ENCODE results near the gene TSBP1.
"Not testable (repeated sequence)": the region's sequence is repeated elsewhere in the genome, so short reads cannot be mapped to it uniquely, and the experiment has no call there.

The TSBP1 gene

GRCh38 chr6:32291543-32291942 lies 80.2 kb downstream of the TSBP1 start:
- no peak overlapping the region for H3K27ac ChIP-seq (ENCODE audit: low read depth, low read length)
- no peaks in the 10 kb centered on the region for H3K27me3 ChIP-seq (ENCODE audit: low read length)
- no peaks in the 10 kb centered on the region for H3K9me2 ChIP-seq (replicated peaks; ENCODE audit: insufficient read depth, low read length)
- no peaks in the 10 kb centered on the region for H3K36me3 ChIP-seq (ENCODE audit: low read length)
- H3K9ac ChIP-seq (ENCODE audit: low read length) = no peak overlapping the region
- no peak for TF ChIP-seq EZH2phosphoT487 (conservative IDR thresholded peaks at IDR 0.05; ENCODE audit: low read length)
- TF ChIP-seq, protein P1, sequence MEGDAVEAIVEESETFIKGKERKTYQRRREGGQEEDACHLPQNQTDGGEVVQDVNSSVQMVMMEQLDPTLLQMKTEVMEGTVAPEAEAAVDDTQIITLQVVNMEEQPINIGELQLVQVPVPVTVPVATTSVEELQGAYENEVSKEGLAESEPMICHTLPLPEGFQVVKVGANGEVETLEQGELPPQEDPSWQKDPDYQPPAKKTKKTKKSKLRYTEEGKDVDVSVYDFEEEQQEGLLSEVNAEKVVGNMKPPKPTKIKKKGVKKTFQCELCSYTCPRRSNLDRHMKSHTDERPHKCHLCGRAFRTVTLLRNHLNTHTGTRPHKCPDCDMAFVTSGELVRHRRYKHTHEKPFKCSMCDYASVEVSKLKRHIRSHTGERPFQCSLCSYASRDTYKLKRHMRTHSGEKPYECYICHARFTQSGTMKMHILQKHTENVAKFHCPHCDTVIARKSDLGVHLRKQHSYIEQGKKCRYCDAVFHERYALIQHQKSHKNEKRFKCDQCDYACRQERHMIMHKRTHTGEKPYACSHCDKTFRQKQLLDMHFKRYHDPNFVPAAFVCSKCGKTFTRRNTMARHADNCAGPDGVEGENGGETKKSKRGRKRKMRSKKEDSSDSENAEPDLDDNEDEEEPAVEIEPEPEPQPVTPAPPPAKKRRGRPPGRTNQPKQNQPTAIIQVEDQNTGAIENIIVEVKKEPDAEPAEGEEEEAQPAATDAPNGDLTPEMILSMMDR (IDR thresholded peaks at IDR 0.05; ENCODE audit: insufficient read depth, low read length, poor library complexity, severe bottlenecking) = no peak
- H3K4me3 ChIP-seq (ENCODE audit: insufficient read depth, low read length, poor library complexity, severe bottlenecking) = no peak overlapping the region
- no peaks in the 10 kb centered on the region for H3K79me2 ChIP-seq (ENCODE audit: insufficient read depth, low read length)
- H3F3A ChIP-seq (ENCODE audit: insufficient read depth) = no peaks in the 10 kb centered on the region
- H3K9me3 ChIP-seq (ENCODE audit: insufficient read depth, low read length) = no peaks in the 10 kb centered on the region
- H4K20me1 ChIP-seq (ENCODE audit: low read depth, low read length) = no peaks in the 10 kb centered on the region; the same call in 1 of the 2 replicates
- no peak overlapping the region for H3K4me2 ChIP-seq (ENCODE audit: low read depth, low read length, poor library complexity, severe bottlenecking)
- H2AFZ ChIP-seq (ENCODE audit: low read depth, low read length, severe bottlenecking) = no peak overlapping the region

GRCh38 chr6:32290886-32291450 lies 80.7 kb downstream of the TSBP1 start:
- no peaks in the 10 kb centered on the region for H3K36me3 ChIP-seq (ENCODE audit: low read length)
- H3K27ac ChIP-seq (ENCODE audit: low read depth, low read length) = no peak overlapping the region
- H3K9me2 ChIP-seq (replicated peaks; ENCODE audit: insufficient read depth, low read length) = no peaks in the 10 kb centered on the region
- no peaks in the 10 kb centered on the region for H3F3A ChIP-seq (ENCODE audit: insufficient read depth)
- H3K9ac ChIP-seq (ENCODE audit: low read length) = no peak overlapping the region
- no peaks in the 10 kb centered on the region for H3K9me3 ChIP-seq (ENCODE audit: insufficient read depth, low read length)
- TF ChIP-seq EZH2phosphoT487 (conservative IDR thresholded peaks at IDR 0.05; ENCODE audit: low read length) = no peak
- TF ChIP-seq, protein P1 (IDR thresholded peaks at IDR 0.05; ENCODE audit: insufficient read depth, low read length, poor library complexity, severe bottlenecking) = no peak
- H3K4me2 ChIP-seq (ENCODE audit: low read depth, low read length, poor library complexity, severe bottlenecking) = no peak overlapping the region
- H3K79me2 ChIP-seq (ENCODE audit: insufficient read depth, low read length) = no peaks in the 10 kb centered on the region
- no peak overlapping the region for H2AFZ ChIP-seq (ENCODE audit: low read depth, low read length, severe bottlenecking)
- H3K27me3 ChIP-seq (ENCODE audit: low read length) = no peaks in the 10 kb centered on the region
- H3K4me3 ChIP-seq (ENCODE audit: insufficient read depth, low read length, poor library complexity, severe bottlenecking) = no peak overlapping the region
- H4K20me1 ChIP-seq (ENCODE audit: low read depth, low read length) = no peaks in the 10 kb centered on the region; the same call in 1 of the 2 replicates

GRCh38 chr6:32288426-32288825 lies 83.3 kb downstream of the TSBP1 start:
- TF ChIP-seq, protein P1 (IDR thresholded peaks at IDR 0.05; ENCODE audit: insufficient read depth, low read length, poor library complexity, severe bottlenecking) = no peak
- no peak for TF ChIP-seq EZH2phosphoT487 (conservative IDR thresholded peaks at IDR 0.05; ENCODE audit: low read length)
- H3K9me2 ChIP-seq (replicated peaks; ENCODE audit: insufficient read depth, low read length) = no peaks in the 10 kb centered on the region
- no peak overlapping the region for H3K27ac ChIP-seq (ENCODE audit: low read depth, low read length)
- no peaks in the 10 kb centered on the region for H3K36me3 ChIP-seq (ENCODE audit: low read length)
- H2AFZ ChIP-seq (ENCODE audit: low read depth, low read length, severe bottlenecking) = no peak overlapping the region
- H3K27me3 ChIP-seq (ENCODE audit: low read length) = no peaks in the 10 kb centered on the region
- no peak overlapping the region for H3K9ac ChIP-seq (ENCODE audit: low read length)
- H3K4me2 ChIP-seq (ENCODE audit: low read depth, low read length, poor library complexity, severe bottlenecking) = no peak overlapping the region
- H3K79me2 ChIP-seq (ENCODE audit: insufficient read depth, low read length) = no peaks in the 10 kb centered on the region
- no peaks in the 10 kb centered on the region for H3F3A ChIP-seq (ENCODE audit: insufficient read depth)
- H3K9me3 ChIP-seq (ENCODE audit: insufficient read depth, low read length) = no peaks in the 10 kb centered on the region
- H4K20me1 ChIP-seq (ENCODE audit: low read depth, low read length) = no peaks in the 10 kb centered on the region; the same call in 1 of the 2 replicates
- H3K4me3 ChIP-seq (ENCODE audit: insufficient read depth, low read length, poor library complexity, severe bottlenecking) = no peak overlapping the region

GRCh38 chr6:32273801-32274577 lies 97.7 kb downstream of the TSBP1 start:
- not testable (repeated sequence) for H3F3A ChIP-seq (ENCODE audit: insufficient read depth); H3K79me2 ChIP-seq (ENCODE audit: insufficient read depth, low read length); H3K4me3 ChIP-seq (ENCODE audit: insufficient read depth, low read length, poor library complexity, severe bottlenecking); H3K36me3 ChIP-seq (ENCODE audit: low read length); H4K20me1 ChIP-seq (ENCODE audit: low read depth, low read length); H3K27me3 ChIP-seq (ENCODE audit: low read length); H3K9me3 ChIP-seq (ENCODE audit: insufficient read depth, low read length); H2AFZ ChIP-seq (ENCODE audit: low read depth, low read length, severe bottlenecking); H3K27ac ChIP-seq (ENCODE audit: low read depth, low read length); H3K9me2 ChIP-seq (replicated peaks; ENCODE audit: insufficient read depth, low read length); H3K4me2 ChIP-seq (ENCODE audit: low read depth, low read length, poor library complexity, severe bottlenecking); H3K9ac ChIP-seq (ENCODE audit: low read length)
